Endothelial cell of umbilical vein (primary cell): ENCODE results near the gene ERFL.

Source experiments
- CTCF ChIP-seq, 2 donors: IDR thresholded peaks; 1 replicate in 1 of 2; 2 replicates in 1 of 2; pipeline ENCODE4 v1.5.1; 2011; ENCODE audit warnings: low read length in 2 of 2, mild to moderate bottlenecking in 2 of 2, moderate library complexity in 2 of 2, control low read depth in 1 of 2, inconsistent platforms in 1 of 2, low read depth in 1 of 2; ENCODE audit not compliant: insufficient read depth in 1 of 2; ENCODE audit errors: extremely low read depth in 1 of 2
- MAX ChIP-seq: IDR thresholded peaks from 2 replicates; pipeline ENCODE4 v1.6.1; 2011; ENCODE audit not compliant: insufficient read depth, insufficient read length
- POLR2A ChIP-seq: IDR thresholded peaks from 2 replicates; pipeline ENCODE4 v1.6.1; 2012; ENCODE audit warnings: low read depth, mild to moderate bottlenecking, control low read depth, low read length
- POLR2AphosphoS5 ChIP-seq: IDR thresholded peaks from 2 replicates; pipeline ENCODE4 v1.6.1; 2012; ENCODE audit warnings: low read depth, mild to moderate bottlenecking, control low read depth, low read length, moderate library complexity; ENCODE audit not compliant: insufficient read depth

- TF ChIP-seq POLR2A (no peak), POLR2AphosphoS5 (no peak), CTCF (IDR thresholded peaks at IDR 0.05; ENCODE audit: extremely low read depth in 1 of 2, insufficient read depth in 1 of 2, low read depth in 1 of 2, low read length in 2 of 2) (no peak), MAX (no peak)
Measured at GRCh38 chr19:41920882-41921576, 7.2 kb downstream of the ERFL start.
